ENCODE measurements around the gene OGDH.

Gene OGDH

DNA sequence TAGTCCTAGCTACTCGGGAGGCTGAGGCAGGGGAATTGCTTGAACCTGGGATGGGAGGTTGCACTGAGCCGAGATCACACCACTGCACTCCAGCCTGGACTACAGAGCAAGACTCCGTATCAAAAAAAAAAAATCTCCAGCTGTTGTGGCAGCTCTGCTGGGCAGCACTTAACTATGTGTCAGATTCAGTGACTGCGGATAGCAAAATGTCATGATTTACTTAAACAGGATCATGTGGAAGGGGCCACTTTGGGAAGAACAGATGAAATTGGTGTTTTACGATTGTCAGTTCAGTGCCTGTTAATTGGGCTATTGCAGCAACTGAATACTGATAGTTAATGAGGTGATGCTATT, 15.3 kb downstream of the OGDH start:
- Mint-ChIP-seq H3K27ac (peak overlapping the region; percentile 5), H3K4me3 (no peak overlapping the region), H3K27me3 (no peaks in the 10 kb centered on the region), H3K4me1 (ENCODE audit: low read depth) (peaks cover 88% of the 10 kb centered on the region), H3K9me3 (no peaks in the 10 kb centered on the region), H3K36me3 (ENCODE audit: low read depth) (peaks cover 52% of the 10 kb centered on the region)

DNA sequence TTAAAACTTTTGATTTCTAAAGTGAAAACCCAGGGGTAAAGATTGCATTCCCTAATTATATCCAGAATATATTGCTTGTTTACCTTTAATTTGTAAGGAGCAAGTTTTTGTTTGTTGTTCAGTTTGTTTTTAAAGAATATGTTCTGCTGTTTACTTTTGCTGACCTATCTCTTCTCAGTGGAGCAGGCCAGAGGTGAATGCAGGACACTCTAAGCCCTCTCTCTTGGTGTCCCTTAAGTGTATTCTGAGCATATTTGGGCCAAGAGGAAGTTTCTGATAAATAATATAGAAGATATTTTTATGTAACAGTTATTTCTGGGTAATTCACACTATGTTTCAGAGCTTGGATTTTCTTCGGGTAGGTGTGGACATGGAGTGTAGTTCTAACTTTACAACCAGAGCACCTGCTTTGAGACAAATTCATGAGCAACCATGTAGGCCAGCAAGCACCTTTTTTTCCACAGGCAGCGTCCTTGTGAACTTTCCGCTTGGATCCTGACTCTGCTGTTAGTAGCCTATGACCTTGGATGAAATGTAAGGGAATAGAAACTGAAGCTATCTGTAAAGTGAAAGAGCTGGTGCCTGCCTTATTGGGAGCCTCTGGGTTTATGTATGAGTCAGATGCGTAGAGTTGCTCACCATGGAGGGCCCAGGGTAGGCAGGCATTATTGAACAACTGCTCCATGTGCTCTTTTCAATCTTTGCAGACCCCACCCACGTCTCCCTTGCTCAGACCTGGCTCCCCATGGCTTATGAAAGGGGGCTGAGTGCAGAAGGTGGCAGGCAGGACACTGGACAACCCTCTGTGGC, 16.1 kb downstream of the OGDH start:
- no peaks in the 10 kb centered on the region for H3K9me3 Mint-ChIP-seq
- peak overlapping the region; percentile 66 for H3K4me3 Mint-ChIP-seq
- no peaks in the 10 kb centered on the region for H3K27me3 Mint-ChIP-seq
- peaks cover 52% of the 10 kb centered on the region for H3K36me3 Mint-ChIP-seq (ENCODE audit: low read depth)
- peaks cover 80% of the 10 kb centered on the region for H3K4me1 Mint-ChIP-seq (ENCODE audit: low read depth)
- peak overlapping the region; percentile 94 for H3K27ac Mint-ChIP-seq

DNA sequence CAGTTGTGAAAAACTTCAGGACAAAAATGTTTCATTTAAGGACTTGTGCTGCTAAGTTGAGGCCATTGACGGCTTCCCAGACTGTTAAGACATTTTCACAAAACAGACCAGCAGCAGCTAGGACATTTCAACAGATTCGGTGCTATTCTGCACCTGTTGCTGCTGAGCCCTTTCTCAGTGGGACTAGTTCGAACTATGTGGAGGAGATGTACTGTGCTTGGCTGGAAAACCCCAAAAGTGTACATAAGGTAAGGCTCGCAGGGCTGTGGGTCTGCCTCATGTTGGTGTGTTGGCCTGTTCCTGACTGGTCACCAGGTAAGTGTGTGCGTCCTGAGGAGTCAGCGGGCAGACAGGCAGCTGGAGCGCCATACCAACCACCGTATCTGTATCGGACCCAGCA, 17.9 kb downstream of the OGDH start:
- Mint-ChIP-seq H3K27ac (peak overlapping the region; percentile 94), H3K4me1 (ENCODE audit: low read depth) (peaks cover 69% of the 10 kb centered on the region), H3K4me3 (no peak overlapping the region), H3K36me3 (ENCODE audit: low read depth) (peaks cover 53% of the 10 kb centered on the region), H3K9me3 (no peaks in the 10 kb centered on the region), H3K27me3 (no peaks in the 10 kb centered on the region)

DNA sequence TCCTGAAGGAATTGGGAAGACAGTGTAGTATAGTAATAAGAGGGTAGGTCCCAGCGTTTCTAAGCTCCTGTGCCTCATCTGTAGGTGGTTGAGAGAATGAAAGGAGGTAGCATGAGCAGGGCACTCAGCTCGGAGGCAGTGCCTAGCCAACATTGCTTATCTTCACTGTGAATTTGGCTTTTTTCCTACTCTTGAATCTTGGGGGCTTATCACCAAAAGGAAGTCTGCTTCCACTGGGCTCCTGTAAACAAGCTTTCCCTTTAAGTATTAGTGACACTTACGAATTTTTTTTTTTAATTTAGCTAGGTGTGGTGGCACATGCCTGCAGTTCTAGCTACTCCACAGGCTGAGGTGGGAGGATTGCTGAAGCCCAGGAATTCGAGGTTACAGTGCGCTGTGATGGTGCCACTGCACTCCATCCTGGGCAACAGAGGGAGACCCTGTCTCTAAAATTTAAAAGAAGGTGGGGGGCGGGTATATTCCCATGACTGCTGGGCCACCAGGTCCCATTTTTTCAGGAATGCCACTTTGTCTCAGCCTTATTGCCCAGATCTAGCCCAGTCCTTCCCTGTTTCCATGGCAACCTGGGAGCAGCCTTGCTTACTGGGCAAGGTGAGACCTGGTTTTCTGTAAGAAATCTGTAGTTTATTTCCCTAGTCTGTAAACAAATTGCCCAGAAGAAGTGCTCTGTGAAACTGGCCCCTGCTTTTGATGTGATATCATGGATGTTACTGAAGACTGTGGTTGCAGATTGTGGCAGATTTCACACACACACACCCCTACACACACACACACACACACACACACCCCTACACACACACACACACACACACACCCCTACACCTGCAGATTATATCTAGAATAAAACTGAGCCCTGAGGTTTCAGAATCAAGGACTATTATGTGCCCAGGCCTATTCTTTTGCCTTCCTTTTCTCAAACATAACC, 19.4 kb downstream of the OGDH start:
- no peaks in the 10 kb centered on the region for H3K9me3 Mint-ChIP-seq
- H3K27me3 Mint-ChIP-seq, result no peaks in the 10 kb centered on the region
- peak overlapping the region; percentile 9 for H3K27ac Mint-ChIP-seq
- no peak overlapping the region for H3K4me3 Mint-ChIP-seq
- H3K4me1 Mint-ChIP-seq (ENCODE audit: low read depth), result peaks cover 66% of the 10 kb centered on the region
- peaks cover 54% of the 10 kb centered on the region for H3K36me3 Mint-ChIP-seq (ENCODE audit: low read depth)

DNA sequence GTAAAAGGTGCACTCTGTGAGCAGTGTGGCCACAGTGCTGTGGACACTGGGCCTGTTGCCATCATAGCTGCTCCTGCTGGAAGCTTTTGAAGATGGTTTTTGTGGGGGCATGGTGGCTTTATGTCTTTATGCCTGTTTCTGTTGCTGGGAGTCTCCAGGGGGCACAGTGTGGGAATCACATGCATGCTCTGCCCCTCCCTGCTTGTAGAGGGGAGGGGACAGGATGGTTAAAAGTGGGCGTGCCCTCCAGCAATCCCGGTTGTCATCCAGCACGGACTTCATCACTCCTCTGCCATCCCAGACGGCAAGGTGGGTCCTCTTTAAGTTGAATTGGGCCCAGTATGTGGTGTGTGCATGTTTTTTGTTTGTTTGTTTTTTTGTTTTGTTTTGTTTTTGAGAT, 20.2 kb downstream of the OGDH start:
- Mint-ChIP-seq H3K27ac (no peak overlapping the region), H3K4me3 (no peak overlapping the region), H3K9me3 (no peaks in the 10 kb centered on the region), H3K27me3 (no peaks in the 10 kb centered on the region), H3K4me1 (ENCODE audit: low read depth) (peaks cover 66% of the 10 kb centered on the region), H3K36me3 (ENCODE audit: low read depth) (peaks cover 56% of the 10 kb centered on the region)

DNA sequence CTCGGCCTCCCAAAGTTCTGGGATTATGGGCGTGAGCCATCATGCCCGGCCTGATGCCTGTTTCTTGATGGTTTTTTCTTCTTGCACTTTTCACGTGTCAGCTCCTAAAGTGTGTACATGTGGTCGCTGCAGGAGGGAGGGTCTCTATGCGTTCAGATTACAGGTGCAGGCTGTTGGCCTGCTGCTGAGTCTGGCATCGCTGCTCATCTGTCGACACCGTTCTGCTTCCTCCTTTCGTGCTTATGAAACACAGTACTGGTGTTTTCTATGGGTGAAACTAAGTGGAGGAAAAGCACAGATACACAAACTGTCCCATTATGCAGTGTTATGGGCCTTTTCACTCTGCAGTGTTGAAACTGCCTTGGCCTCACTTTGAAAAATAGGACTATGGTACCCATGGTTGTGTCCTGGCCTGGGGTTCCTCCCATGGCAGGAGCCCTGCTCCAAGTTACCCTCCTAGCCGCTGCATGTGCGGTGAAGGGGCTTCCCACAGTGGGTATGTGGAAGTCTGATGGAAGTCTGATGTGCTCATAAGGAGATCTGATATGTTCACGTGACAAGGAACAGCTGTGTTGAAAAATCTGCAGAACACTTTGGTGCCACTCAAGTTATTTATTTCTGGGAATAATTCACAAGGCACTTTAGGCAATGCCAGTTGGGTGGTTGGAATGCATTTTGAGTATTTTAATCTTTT, 23.5 kb downstream of the OGDH start:
- H3K27me3 Mint-ChIP-seq, result no peaks in the 10 kb centered on the region
- peak overlapping the region; percentile 14 for H3K4me3 Mint-ChIP-seq
- no peaks in the 10 kb centered on the region for H3K9me3 Mint-ChIP-seq
- peaks cover 52% of the 10 kb centered on the region for H3K36me3 Mint-ChIP-seq (ENCODE audit: low read depth)
- peaks cover 65% of the 10 kb centered on the region for H3K4me1 Mint-ChIP-seq (ENCODE audit: low read depth)
- H3K27ac Mint-ChIP-seq, result peak overlapping the region; percentile 34

DNA sequence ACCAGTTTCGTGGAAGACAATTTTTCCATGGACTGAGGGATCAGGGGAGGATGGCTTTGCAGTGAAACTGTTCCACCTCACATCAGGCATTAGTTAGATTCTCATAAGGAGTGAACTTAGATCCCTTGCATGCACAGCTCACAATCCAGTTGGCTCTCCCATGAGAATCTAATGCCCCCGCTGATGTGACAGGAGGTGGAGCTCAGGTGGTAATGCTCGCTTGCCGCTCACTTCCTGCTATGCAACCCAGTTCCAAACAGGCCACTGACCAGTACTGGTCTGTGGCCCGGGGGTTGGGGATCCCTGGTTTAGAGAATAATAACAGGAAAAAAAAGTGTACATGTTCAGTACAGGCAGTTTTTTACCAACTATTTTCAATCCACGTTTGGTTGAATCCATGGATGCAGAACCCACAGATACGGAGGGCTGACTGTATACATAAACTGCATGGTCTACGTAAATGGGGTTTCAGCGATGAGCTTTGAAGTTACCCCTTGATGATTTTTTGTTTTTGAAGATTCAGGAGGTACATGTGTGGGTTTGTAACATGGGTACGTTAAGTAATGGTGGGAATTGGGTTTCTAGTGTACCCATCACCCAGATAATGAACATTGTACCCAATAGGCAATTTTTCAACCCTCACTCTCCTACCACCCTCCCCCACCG, 24.5 kb downstream of the OGDH start:
- Mint-ChIP-seq H3K36me3 (ENCODE audit: low read depth) (peaks cover 44% of the 10 kb centered on the region), H3K27ac (peak overlapping the region; percentile 80), H3K9me3 (no peaks in the 10 kb centered on the region), H3K27me3 (no peaks in the 10 kb centered on the region), H3K4me3 (peak overlapping the region; percentile 40), H3K4me1 (ENCODE audit: low read depth) (peaks cover 66% of the 10 kb centered on the region)

DNA sequence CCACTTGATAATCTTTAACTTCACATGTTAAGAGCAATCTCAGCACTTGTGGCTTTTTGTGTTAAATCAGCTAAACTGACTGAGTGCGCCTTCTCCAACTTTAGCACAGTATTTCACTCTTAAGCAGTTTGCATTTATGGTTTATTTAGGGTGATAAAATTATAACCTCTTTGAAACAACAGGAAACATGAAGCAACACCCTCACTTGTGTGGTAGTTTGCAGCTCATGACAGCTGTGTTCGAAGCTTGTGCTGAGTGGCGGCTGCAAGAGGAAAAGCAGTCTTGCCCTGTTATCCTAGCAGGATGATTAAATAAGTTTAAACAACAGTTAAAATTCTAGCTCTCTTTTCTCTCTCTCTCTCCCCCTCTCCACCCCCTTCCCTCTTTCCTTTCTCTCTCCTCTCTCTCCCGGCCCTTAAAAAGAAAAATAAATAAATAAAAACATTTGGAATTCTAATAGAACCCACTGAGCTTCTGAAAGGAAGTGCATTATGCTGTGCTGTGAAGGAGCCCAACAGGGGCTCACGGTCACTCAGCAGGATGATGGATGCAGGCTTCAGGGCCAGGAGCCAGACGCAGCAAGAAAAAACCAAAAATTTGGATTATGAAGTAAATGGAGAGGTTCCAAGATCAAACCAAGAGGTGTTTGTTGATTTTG, 25.2 kb downstream of the OGDH start:
- Mint-ChIP-seq H3K36me3 (ENCODE audit: low read depth) (peaks cover 38% of the 10 kb centered on the region), H3K9me3 (no peaks in the 10 kb centered on the region), H3K4me3 (peak overlapping the region; percentile 42)

DNA sequence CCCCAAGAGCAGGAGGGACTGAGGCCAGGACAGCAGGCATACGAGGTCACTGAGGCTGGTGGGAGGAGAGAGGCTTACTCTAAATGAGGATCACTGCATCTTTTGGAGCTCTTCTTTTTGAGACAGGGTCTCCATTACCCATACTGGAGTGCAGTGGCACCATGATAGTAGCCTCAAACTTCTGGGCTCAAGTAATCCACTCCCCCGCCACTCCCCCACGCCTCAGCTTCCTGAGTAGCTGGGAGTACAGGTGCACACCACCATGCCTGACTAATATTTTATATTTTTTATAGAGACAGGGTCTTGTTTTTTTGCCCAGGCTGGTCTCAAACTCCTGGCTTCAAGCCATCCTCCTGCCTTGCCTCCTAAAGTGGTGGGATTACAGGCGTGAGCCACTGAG, 25.8 kb downstream of the OGDH start:
- Mint-ChIP-seq H3K27me3 (no peaks in the 10 kb centered on the region), H3K4me3 (no peak overlapping the region), H3K4me1 (ENCODE audit: low read depth) (peaks cover 78% of the 10 kb centered on the region), H3K27ac (peak overlapping the region; percentile 80), H3K36me3 (ENCODE audit: low read depth) (peaks cover 42% of the 10 kb centered on the region), H3K9me3 (no peaks in the 10 kb centered on the region)

More for the DNA sequence above, 25.2 kb downstream of the OGDH start:
- Mint-ChIP-seq H3K4me1 (ENCODE audit: low read depth) (peaks cover 72% of the 10 kb centered on the region), H3K27me3 (no peaks in the 10 kb centered on the region), H3K27ac (peak overlapping the region; percentile 80)

DNA sequence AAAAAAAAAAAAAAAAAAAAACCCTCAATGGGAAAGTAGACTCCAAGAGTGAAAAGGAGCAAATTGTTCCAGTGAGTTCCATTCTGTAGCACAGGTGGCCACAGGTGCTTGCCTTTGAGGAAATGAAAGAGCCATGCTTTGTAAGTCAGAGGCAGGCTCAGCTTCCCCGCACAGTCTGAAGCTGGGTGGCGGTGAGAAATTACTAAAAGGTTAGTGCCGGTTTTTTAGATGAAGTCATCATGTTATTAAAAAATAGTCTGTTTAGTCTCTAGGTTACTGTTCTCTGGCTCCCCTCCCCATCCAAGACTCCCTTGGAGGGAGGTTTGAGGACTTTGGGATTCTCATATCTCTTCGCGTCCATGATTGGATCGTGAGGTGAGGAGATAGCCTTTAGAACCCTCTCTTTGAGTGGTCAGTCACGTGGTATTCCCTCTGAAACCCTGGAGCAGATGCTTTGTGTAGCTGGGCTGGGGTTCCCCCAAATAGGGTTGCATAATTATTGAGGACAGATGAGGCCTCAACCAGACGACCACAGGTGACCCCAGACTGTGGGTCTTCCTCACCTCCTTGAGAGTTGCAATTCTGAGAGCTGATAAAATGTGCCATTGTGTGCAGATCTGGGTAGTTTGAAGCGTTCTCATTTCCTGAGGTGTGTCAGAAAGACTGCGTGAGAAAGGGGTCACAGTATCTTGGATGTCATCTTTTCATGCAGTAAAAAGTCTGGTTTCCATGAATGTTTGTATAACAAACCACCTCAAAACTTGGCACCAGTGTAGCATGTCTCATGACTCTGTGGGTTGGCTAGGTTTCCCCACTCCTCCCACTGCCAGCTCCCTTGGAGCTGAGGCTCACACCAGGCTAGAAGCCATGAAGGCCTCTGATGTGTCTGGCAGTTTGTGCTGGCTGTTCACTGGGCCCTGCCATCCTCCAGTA, 27.1 kb downstream of the OGDH start:
- Mint-ChIP-seq H3K27me3 (no peaks in the 10 kb centered on the region), H3K9me3 (no peaks in the 10 kb centered on the region), H3K27ac (peak overlapping the region; percentile 95), H3K4me1 (ENCODE audit: low read depth) (peaks cover 91% of the 10 kb centered on the region), H3K36me3 (ENCODE audit: low read depth) (peaks cover 43% of the 10 kb centered on the region), H3K4me3 (peak overlapping the region; percentile 63)

DNA sequence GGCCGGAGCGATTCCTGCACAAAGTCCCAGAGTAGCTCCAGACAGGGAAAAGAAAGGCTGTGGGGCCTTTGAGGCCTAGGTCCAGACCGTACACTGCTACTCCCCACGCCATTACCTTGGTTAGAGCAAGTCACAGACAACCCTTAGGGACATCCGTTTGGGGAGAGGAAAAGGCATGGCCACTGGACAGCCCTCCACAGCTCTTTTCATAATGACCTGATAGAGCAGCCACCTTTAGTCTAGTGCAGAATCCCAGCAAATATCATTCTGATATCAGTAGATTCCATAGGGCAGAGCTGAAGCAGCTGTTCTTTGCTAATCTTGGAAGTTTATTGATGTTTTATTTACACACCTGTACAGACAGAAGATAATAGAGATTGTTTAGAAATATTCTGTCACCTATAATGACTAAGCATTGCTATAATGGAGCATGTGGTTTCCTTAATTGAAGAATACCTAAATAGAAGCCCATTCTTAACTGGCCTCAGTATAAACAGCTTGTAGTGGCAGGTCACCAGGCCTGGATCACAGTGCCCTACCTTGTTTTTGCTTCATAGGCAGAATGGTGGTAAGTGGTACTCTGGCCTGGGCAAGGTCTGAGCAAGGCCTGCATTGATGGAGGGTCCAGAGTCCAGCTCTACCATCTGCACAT, 27.9 kb downstream of the OGDH start:
- H3K27ac Mint-ChIP-seq, result peak overlapping the region; percentile 95
- H3K4me3 Mint-ChIP-seq, result no peak overlapping the region
- peaks cover 35% of the 10 kb centered on the region for H3K36me3 Mint-ChIP-seq (ENCODE audit: low read depth)
- no peaks in the 10 kb centered on the region for H3K27me3 Mint-ChIP-seq
- no peaks in the 10 kb centered on the region for H3K9me3 Mint-ChIP-seq
- peaks cover 93% of the 10 kb centered on the region for H3K4me1 Mint-ChIP-seq (ENCODE audit: low read depth)

DNA sequence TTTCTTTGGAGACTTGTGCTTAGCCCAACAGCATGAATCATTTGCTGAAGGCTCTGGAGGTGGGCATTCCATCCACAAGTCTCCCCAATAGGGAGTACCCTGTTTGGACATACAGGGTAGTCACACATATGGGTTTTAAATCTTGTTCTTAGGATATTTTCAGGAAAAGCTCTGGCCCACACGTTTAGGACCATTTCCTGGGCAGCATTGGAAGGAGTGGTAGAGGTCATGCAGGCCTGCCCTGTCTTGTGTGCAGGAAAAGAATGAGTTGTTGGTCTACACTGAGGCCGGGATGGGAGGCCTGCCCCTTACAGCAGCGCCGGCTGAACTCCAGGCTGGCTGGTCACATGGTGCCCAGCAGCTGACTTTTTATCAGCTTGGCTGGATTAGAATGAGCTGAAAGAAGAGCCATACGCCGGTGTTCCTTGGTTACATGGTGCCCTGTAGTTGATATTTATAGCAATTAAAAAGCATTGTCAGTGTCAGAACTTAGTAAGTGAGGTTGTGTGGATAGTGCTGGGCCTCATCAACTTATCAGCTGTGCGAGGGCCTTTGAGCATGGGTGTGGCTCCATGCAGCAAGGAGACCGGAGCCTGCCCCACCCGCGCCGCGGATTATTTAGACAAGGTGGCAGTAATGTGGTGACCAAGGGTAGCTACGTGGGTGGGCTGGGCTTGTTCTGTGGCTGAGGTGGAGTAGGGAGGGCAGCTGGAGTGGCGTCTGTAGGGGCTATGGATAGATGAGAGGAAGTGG, 28.6 kb downstream of the OGDH start:
- Mint-ChIP-seq H3K36me3 (ENCODE audit: low read depth) (peaks cover 29% of the 10 kb centered on the region), H3K4me1 (ENCODE audit: low read depth) (peaks cover 95% of the 10 kb centered on the region), H3K4me3 (no peak overlapping the region), H3K9me3 (no peaks in the 10 kb centered on the region), H3K27me3 (no peaks in the 10 kb centered on the region), H3K27ac (peak overlapping the region; percentile 95)

Data from stimulated activated naive CD8-positive, alpha-beta T cell treated with anti-CD3 and anti-CD28 coated beads, Interleukin-15, Interleukin-2, amounts not matched to agents 100 ng/mL and 50 ng/mL, for 24 hours (primary cell).